ENCODE results near the gene GREB1. TPM values are rescaled to one million over a fixed set of nuclear protein-coding genes. Genes with fewer than 3 reads are reported as not detected.

GREB1 gene
- total and polyA plus RNA-seq, 2 donors (not counting 1 experiment from before 2014, with no cell fraction given), result 0.04 to 0.39 TPM

DNA sequence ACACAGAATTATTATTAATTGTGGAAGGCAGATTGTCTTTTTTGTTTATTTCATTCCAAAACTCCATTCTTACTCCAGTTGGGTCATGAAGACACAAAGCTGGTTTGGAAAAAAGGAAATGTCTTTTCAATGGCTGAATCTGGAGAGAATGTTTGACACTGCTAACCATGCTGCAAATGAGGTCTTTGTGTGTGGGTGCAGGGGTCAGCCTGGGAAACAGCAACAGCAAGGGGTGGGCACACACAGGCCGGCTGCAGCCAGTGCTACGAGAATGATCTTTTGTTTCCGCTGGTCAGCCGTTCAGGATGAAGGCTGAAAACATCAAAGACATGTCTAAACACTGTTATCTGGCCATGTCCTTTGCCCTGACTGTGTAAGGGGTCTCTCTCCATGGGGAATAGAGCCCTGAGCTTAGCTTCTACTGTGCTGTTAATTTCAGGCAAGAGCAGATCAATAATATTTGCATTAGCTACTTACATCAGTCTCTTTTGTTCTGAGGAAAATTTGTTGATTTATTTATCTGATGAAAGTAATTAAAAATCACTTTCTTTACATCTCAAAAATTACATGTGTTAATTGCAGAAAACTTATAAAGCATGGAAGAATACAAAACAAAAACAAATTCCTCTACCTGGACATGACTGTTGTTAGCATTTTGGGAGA is 34.6 kb upstream of the GREB1 start:
- Histone ChIP-seq H3K79me2 (ENCODE audit: control insufficient read depth, insufficient read depth, low read length) (no peaks in the 10 kb centered on the region), H3K27ac (ENCODE audit: low read length in 2 of 2) (no peak overlapping the region), H3K4me1 (ENCODE audit: control insufficient read depth in 2 of 2, insufficient read depth in 2 of 2, low read length in 2 of 2) (no peaks in the 10 kb centered on the region), H2AFZ (ENCODE audit: insufficient read depth, low read depth, low read length, poor library complexity, severe bottlenecking) (no peak overlapping the region), H3K9me3 (ENCODE audit: control extremely low read depth in 1 of 3, control insufficient read depth in 2 of 3, insufficient read depth in 1 of 3, low read length in 2 of 3) (no peaks in the 10 kb centered on the region), H3K4me2 (replicated peaks; ENCODE audit: low read depth, low read length, poor library complexity, severe bottlenecking) (no peak overlapping the region), H3K36me3 (replicated peaks in 1 of 2; ENCODE audit: control extremely low read depth in 1 of 2, control insufficient read depth in 1 of 2, extremely low read depth in 1 of 2, insufficient read depth in 2 of 2, low read length in 1 of 2) (no peaks in the 10 kb centered on the region), H3K9ac (ENCODE audit: low read length) (no peak overlapping the region), H3K4me3 (ENCODE audit: control extremely low read depth in 1 of 5, extremely low read depth in 1 of 5, insufficient read depth in 1 of 5, low read depth in 2 of 5, low read length in 4 of 5) (no peak overlapping the region), H4K20me1 (ENCODE audit: control insufficient read depth, insufficient read depth, low read length, poor library complexity, severe bottlenecking) (no peaks in the 10 kb centered on the region), H3K27me3 (replicated peaks in 1 of 4; ENCODE audit: control extremely low read depth in 1 of 4, control insufficient read depth in 3 of 4, insufficient read depth in 4 of 4, low read length in 3 of 4) (peaks cover 0 to 3% (median 1%) of the 10 kb centered on the region in 4 experiments)
- WGBS (ENCODE audit: insufficient coverage), result 87% methylated on average over 4 of the region's 4 CpGs
- Mint-ChIP-seq H3K27me3 (peaks cover 22% of the 10 kb centered on the region), H3K9me3 (ENCODE audit: insufficient read depth) (no peaks in the 10 kb centered on the region), H3K4me1 (peaks cover 2% of the 10 kb centered on the region), H3K27ac (no peak overlapping the region), H3K4me3 (no peak overlapping the region)
- TF ChIP-seq, protein P1, sequence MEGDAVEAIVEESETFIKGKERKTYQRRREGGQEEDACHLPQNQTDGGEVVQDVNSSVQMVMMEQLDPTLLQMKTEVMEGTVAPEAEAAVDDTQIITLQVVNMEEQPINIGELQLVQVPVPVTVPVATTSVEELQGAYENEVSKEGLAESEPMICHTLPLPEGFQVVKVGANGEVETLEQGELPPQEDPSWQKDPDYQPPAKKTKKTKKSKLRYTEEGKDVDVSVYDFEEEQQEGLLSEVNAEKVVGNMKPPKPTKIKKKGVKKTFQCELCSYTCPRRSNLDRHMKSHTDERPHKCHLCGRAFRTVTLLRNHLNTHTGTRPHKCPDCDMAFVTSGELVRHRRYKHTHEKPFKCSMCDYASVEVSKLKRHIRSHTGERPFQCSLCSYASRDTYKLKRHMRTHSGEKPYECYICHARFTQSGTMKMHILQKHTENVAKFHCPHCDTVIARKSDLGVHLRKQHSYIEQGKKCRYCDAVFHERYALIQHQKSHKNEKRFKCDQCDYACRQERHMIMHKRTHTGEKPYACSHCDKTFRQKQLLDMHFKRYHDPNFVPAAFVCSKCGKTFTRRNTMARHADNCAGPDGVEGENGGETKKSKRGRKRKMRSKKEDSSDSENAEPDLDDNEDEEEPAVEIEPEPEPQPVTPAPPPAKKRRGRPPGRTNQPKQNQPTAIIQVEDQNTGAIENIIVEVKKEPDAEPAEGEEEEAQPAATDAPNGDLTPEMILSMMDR (IDR thresholded peaks at IDR 0.05), result no peak
- intact Hi-C loops (cut with micrococcal nuclease), result no loop called here
- ATAC-seq (ENCODE audit: low read depth) (no peak), DNase-seq (no peak)
- CTCF ChIA-PET, result interaction anchor here (0.6 kb wide), 1 partner anchor 24 kb away, joined by 3 read pairs; no protein-coding TSS in a partner anchor
- POLR2A ChIA-PET, result no interaction called here

DNA sequence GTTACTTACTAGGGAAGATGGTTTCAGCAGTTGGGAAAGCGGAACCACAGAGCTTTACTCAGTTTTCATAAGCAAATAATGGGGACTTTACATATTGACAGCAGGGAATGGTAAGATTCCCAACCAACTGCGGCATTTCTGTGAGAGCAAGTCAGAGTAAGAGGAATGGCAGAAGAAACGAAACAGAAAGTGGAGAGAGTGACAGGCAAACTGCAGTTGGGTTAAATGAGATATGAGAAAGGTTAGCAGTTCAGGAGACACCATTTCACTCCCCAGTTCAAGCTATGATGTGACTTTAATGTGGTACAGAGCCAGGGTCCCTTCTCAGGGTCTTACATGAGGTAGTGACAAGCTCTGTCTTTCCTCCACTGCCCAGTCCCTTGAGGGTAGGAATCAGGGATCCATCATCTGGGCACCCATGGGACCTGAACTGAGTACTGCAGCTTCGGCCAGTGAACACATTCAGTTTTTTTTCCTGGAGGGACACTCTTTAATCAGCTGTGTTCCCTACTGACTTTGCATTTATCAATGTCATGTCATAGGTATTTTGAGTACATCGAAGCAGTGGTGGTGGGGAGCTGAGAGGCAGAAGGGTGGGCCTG is 33.0 kb upstream of the GREB1 start:
- H3K9ac ChIP-seq (ENCODE audit: low read length), result no peak overlapping the region

More for the DNA sequence above, 33.0 kb upstream of the GREB1 start:
- Histone ChIP-seq H3K27me3 (replicated peaks in 1 of 4; ENCODE audit: control extremely low read depth in 1 of 4, control insufficient read depth in 3 of 4, insufficient read depth in 4 of 4, low read length in 3 of 4) (peaks cover 0 to 3% (median 2%) of the 10 kb centered on the region in 4 experiments), H2AFZ (ENCODE audit: insufficient read depth, low read depth, low read length, poor library complexity, severe bottlenecking) (no peak overlapping the region), H3K79me2 (ENCODE audit: control insufficient read depth, insufficient read depth, low read length) (no peaks in the 10 kb centered on the region), H3K27ac (ENCODE audit: low read length in 2 of 2) (no peak overlapping the region), H3K4me3 (ENCODE audit: control extremely low read depth in 1 of 5, extremely low read depth in 1 of 5, insufficient read depth in 1 of 5, low read depth in 2 of 5, low read length in 4 of 5) (no peak overlapping the region), H3K4me2 (replicated peaks; ENCODE audit: low read depth, low read length, poor library complexity, severe bottlenecking) (no peak overlapping the region), H4K20me1 (ENCODE audit: control insufficient read depth, insufficient read depth, low read length, poor library complexity, severe bottlenecking) (no peaks in the 10 kb centered on the region), H3K36me3 (replicated peaks in 1 of 2; ENCODE audit: control extremely low read depth in 1 of 2, control insufficient read depth in 1 of 2, extremely low read depth in 1 of 2, insufficient read depth in 2 of 2, low read length in 1 of 2) (no peaks in the 10 kb centered on the region), H3K4me1 (ENCODE audit: control insufficient read depth in 2 of 2, insufficient read depth in 2 of 2, low read length in 2 of 2) (no peaks in the 10 kb centered on the region), H3K9me3 (ENCODE audit: control extremely low read depth in 1 of 3, control insufficient read depth in 2 of 3, insufficient read depth in 1 of 3, low read length in 2 of 3) (no peaks in the 10 kb centered on the region)
- no peak for ATAC-seq (ENCODE audit: low read depth)
- TF ChIP-seq EZH2 (IDR thresholded peaks at IDR 0.05; ENCODE audit: borderline replicate concordance, insufficient read depth, low read depth, low read length, poor library complexity, severe bottlenecking), result no peak
- TF ChIP-seq, protein P1 (IDR thresholded peaks at IDR 0.05), result no peak
- H3K27ac Mint-ChIP-seq, result no peak overlapping the region
- ChIA-PET POLR2A (no interaction called here), CTCF (no interaction called here)
- no peak for DNase-seq
- no peaks in the 10 kb centered on the region for H3K9me3 Mint-ChIP-seq (ENCODE audit: insufficient read depth)
- intact Hi-C loops (cut with micrococcal nuclease), result no loop called here
- 79% methylated on average over 5 of the region's 5 CpGs for WGBS (ENCODE audit: insufficient coverage)
- no peak overlapping the region for H3K4me3 Mint-ChIP-seq
- peaks cover 2% of the 10 kb centered on the region for H3K4me1 Mint-ChIP-seq
- peaks cover 25% of the 10 kb centered on the region for H3K27me3 Mint-ChIP-seq

Data from B cell (primary cell).